ENCODE results near the gene HPSE2. TPM values are rescaled to one million over a fixed set of nuclear protein-coding genes. Genes with fewer than 3 reads are reported as not detected.
"Not testable (repeated sequence)": the region's sequence is repeated elsewhere in the genome, so short reads cannot be mapped to it uniquely, and the experiment has no call there.

The HPSE2 gene
- total and polyA plus RNA-seq, 7 donors, result under 0.01 to 11.8 (median 4.8) TPM

GRCh38 chr10:99170116-99170675 is 65.5 kb downstream of the HPSE2 start:
- H3K4me3 ChIP-seq, result no peak overlapping the region
- 51 to 64% methylated on average over 2 of the region's 2 CpGs for WGBS, 2 donors
- intact Hi-C loops (cut with DNase I), result no loop called here

GRCh38 chr10:99161165-99161564 is 74.5 kb downstream of the HPSE2 start:
- Histone ChIP-seq H3K4me1 (peaks cover 0 to 13% (median 3%) of the 10 kb centered on the region in 4 donors), H3K36me3 (no peaks in the 10 kb centered on the region), H3K27me3 (no peaks in the 10 kb centered on the region), H3K27ac (peak overlapping the region in 1 of 4 donors; percentile 38), H3K4me3 (no peak overlapping the region), H3K9me3 (no peaks in the 10 kb centered on the region)
- TF ChIP-seq POLR2AphosphoS5 (IDR thresholded peaks at IDR 0.05) (peak in 2 of 4 donors; percentile 54 to 59), POLR2A (IDR thresholded peaks at IDR 0.05) (no peak)
- no peak for DNase-seq
- intact Hi-C loops (cut with DNase I), result no loop called here
- 80 to 87% methylated on average over 4 of the region's 4 CpGs for WGBS, 2 donors

More at GRCh38 chr10:99170116-99170675, 65.5 kb downstream of the HPSE2 start:
- no peaks in the 10 kb centered on the region for H3K4me1 ChIP-seq
- H3K36me3 ChIP-seq, result no peaks in the 10 kb centered on the region
- no peaks in the 10 kb centered on the region for H3K27me3 ChIP-seq
- H3K9me3 ChIP-seq, result no peaks in the 10 kb centered on the region
- DNase-seq, result no peak
- no peak overlapping the region for H3K27ac ChIP-seq
- TF ChIP-seq POLR2AphosphoS5 (IDR thresholded peaks at IDR 0.05), result no peak
- TF ChIP-seq POLR2A (IDR thresholded peaks at IDR 0.05), result no peak
- no peak for TF ChIP-seq CTCF (IDR thresholded peaks at IDR 0.05)
- no peak for TF ChIP-seq EP300 (IDR thresholded peaks at IDR 0.05)

- intact Hi-C loops (cut with DNase I), result no loop called here
- no peak for DNase-seq
- WGBS, 2 donors, result 72 to 73% methylated on average over 2 of the region's 2 CpGs
- Histone ChIP-seq H3K36me3 (no peaks in the 10 kb centered on the region), H3K27me3 (no peaks in the 10 kb centered on the region), H3K27ac (peak overlapping the region in 3 of 4 donors; percentile 0 to 80 (median 30)), H3K4me1 (peaks cover 0 to 35% (median 21%) of the 10 kb centered on the region in 4 donors), H3K9me3 (no peaks in the 10 kb centered on the region), H3K4me3 (no peak overlapping the region)
- TF ChIP-seq CTCF (IDR thresholded peaks at IDR 0.05) (no peak), EP300 (IDR thresholded peaks at IDR 0.05) (no peak), POLR2A (IDR thresholded peaks at IDR 0.05) (no peak), POLR2AphosphoS5 (IDR thresholded peaks at IDR 0.05) (no peak)
Measured at GRCh38 chr10:99143651-99144050, 92.0 kb downstream of the HPSE2 start.

- Histone ChIP-seq H3K4me1 (peaks cover 0 to 35% (median 21%) of the 10 kb centered on the region in 4 donors), H3K9me3 (no peaks in the 10 kb centered on the region), H3K4me3 (no peak overlapping the region), H3K27ac (peak overlapping the region; percentile 0 to 80 (median 15)), H3K27me3 (no peaks in the 10 kb centered on the region), H3K36me3 (no peaks in the 10 kb centered on the region)
- TF ChIP-seq EP300 (IDR thresholded peaks at IDR 0.05), result no peak
- TF ChIP-seq POLR2A (IDR thresholded peaks at IDR 0.05), result no peak
- no peak for TF ChIP-seq POLR2AphosphoS5 (IDR thresholded peaks at IDR 0.05)
- TF ChIP-seq CTCF (IDR thresholded peaks at IDR 0.05), result no peak
- no peak for DNase-seq
- intact Hi-C loops (cut with DNase I), result no loop called here
Measured at GRCh38 chr10:99143011-99143410, 92.6 kb downstream of the HPSE2 start.

GRCh38 chr10:99132897-99133296 is 102.8 kb downstream of the HPSE2 start:
- H3K27ac ChIP-seq; H3K4me3 ChIP-seq; intact Hi-C loops (cut with DNase I); H3K4me1 ChIP-seq; H3K9me3 ChIP-seq; H3K36me3 ChIP-seq; H3K27me3 ChIP-seq; DNase-seq: not testable (repeated sequence)
- WGBS, 2 donors, result 14 to 44% methylated on average over 3 of the region's 3 CpGs

GRCh38 chr10:99125879-99126278 is 109.8 kb downstream of the HPSE2 start:
- TF ChIP-seq CTCF (IDR thresholded peaks at IDR 0.05), result no peak
- no peak for TF ChIP-seq POLR2A (IDR thresholded peaks at IDR 0.05)
- no peak for TF ChIP-seq POLR2AphosphoS5 (IDR thresholded peaks at IDR 0.05)
- no peak for TF ChIP-seq EP300 (IDR thresholded peaks at IDR 0.05)
- no peak for DNase-seq
- H3K36me3 ChIP-seq, result no peaks in the 10 kb centered on the region
- no peaks in the 10 kb centered on the region for H3K27me3 ChIP-seq
- peaks cover 0 to 2% (median 0%) of the 10 kb centered on the region in 4 donors for H3K9me3 ChIP-seq
- H3K4me1 ChIP-seq, result no peaks in the 10 kb centered on the region
- H3K4me3 ChIP-seq, result no peak overlapping the region
- intact Hi-C loops (cut with DNase I), result no loop called here
- no peak overlapping the region for H3K27ac ChIP-seq
- WGBS, 2 donors, result 50 to 65% methylated on average over 3 of the region's 3 CpGs

All from sigmoid colon (tissue), 7 donors.